ENCODE data around the gene CHD2.

DNA sequence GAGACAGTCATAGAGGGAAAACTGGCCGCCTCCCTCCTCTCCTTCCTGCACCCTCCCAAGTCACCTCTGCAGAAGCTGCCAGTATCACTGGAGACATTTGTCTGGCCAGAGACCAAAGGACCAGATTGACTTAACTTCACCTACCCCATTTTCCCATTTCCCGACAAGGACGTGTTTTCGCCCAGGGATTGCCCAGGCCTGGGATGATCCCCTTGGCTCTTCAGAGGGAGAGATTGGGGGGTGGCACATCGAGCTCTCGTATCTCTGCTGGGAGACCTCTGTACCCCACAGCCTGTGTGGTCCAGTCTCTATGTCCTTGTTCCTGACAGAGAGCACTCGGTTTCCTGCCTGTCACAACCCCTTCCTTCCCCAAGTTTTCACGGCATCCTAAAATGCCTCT lies 157.5 kb downstream of the CHD2 start:
- TF ChIP-seq POLR2AphosphoS5 (IDR thresholded peaks at IDR 0.05) (no peak), CTCF (IDR thresholded peaks at IDR 0.05) (no peak), EP300 (IDR thresholded peaks at IDR 0.05) (no peak), POLR2A (IDR thresholded peaks at IDR 0.05) (no peak)
